IPS-11a (cell line): ENCODE data around the gene GLRX3.

Experiments
- H3K4me3 ChIP-seq: one replicate; pipeline ENCODE4 v1.5.1; 2013; ENCODE audit warnings: low read depth, low read length, control low read depth

The GLRX3 gene

DNA sequence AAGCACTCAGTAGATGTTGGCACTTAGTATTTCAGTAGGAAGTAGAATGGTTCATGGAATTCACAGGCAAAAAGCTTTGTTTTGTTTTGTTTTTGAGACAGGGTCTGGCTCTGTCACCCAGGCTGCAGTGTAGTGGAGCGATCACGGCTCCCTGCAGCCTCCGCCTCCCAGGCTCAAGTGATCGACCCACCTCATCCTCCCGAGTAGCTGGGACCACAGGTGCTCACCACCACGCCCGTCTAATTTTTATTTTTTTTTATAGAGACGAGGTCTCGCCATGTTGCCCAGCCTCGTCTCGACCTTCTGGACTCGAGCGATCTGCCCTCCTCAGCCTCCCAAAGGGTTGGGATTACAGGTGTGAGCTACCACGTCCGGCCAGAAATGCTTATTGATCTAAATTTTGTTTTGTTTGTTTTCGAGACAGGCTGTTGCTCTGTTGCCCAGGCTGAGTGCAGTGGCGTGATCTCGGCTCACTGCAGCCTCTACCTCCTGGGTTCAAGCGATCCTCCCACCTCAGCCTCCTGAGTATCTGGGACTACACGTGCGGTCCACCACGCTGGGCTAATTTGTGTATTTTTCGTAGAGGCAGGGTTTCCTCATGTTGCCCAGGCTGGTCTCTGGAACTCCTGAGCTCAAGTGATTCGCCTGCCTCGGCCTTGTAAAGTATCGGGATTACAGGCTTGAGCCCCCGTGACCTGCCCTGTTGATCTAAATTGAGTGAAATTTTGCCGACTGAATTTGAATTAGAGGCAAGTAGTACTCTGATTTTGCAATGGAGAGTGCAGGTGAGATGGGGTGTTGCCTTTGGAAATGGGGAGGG is 1.7 kb downstream of the GLRX3 start:
- peak overlapping the region; percentile 79 for H3K4me3 ChIP-seq

DNA sequence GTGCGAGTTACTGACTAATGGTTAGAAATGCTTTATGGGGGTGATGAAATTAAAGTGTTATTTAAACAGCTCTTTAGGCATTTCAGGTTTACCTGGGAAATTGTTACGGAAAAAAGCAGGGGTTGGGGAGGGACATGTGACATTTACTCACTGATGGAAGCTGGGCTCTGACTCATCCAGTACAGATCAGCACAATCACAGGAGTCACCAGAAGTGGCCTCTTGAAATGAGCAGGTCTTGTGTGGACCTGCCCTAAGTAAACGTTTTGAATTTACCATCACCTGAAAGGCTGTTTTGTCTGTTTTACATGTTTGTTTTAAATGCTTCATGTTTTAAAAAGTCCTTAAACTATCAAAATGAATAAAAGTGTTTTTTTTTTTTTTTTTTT is 2.3 kb downstream of the GLRX3 start:
- no peak overlapping the region for H3K4me3 ChIP-seq

DNA sequence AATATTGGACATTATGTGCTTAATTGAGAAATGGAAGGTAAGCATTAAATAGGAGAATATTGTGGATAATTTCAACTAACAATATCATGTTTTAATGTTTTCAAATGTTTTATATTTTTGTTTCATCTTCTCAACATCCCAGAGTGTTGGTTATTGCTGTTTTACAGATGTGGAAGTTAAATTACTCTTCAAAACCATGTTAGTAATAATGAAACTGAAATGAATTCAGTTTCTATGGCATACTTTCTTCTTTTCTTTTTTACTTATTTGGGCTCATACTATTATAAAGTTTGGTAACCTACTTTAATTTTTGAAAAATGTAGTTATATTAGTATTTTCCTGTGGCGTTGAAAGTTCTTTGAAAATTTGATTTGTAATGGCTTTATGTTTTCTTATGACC is 4.2 kb downstream of the GLRX3 start:
- H3K4me3 ChIP-seq = no peak overlapping the region

DNA sequence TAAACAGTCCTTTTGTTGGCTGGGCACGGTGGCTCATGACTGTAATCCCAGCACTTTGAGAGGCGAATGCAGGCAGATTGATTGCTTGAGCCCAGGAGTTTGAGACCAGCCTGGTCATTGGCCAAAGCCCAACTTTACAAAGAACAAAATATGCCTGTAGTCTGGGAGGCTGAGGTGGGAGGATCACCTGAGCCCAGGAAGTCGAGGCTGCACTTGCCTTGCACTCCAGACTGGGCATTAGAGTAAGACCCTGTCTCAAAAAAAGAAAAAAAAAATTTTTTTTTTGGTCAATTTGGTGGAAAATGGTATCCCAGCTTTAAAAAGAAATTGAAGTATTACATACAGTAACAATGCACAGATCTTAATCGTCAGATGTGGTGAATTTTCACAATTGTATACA is 4.8 kb downstream of the GLRX3 start:
- H3K4me3 ChIP-seq = no peak overlapping the region

DNA sequence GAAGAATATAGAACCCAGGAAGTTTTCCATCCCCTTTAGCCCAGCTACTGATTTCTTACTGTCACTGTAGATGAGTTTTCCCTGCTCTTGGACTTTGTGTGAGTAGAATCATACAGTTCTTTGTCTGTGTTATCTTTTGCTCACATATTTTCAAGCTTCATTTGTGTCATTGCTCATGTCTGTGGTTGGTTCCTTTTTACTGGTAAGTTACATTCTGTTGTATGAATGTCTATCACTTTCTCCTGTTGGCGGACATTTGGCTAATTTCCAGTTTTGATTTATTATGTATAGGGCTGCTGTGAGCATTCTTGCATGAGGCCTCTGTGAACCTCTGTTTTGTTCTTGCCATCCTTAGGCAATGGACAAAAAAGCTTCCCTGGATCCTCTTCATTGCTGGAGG is 5.3 kb downstream of the GLRX3 start:
- no peak overlapping the region for H3K4me3 ChIP-seq

DNA sequence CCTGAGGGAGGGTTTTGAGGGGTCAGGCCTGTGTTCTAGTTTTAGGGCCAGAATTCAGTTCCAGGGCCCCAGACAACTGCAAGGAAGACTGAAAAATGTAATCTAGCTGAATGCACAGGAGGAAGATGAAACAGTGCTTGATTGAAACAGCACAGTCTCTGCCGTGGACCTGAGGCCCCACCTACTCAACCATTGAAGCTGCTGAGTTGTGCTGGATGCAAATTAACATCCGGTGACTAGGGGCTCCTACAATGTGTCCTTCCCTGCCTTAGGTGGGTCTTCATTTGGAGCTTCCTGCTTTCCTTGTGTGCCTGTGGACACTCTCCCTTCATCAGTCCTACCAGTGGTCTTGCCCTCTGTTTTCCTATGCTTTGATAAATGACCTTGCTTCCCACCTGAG is 5.7 kb downstream of the GLRX3 start:
- no peak overlapping the region for H3K4me3 ChIP-seq

DNA sequence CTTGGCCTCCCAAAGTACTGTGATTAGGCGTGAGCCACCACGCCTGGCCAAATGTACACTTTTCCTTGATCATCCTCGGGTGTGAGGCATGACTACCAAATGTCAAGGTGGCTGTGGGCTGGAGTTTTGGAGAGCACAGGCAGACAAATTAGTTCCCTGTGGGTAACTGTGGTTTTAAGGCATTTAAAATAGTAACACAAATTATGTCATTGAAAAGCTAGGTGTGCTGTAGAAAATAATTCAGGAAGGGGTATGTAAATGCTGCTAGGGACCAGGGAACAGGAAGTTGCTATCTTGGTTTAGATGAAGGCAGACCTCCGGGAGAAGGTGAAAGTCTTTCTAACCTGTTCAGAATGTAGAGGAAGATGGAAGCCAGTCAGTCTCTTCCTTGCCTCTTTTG is 9.9 kb downstream of the GLRX3 start:
- H3K4me3 ChIP-seq = no peak overlapping the region

DNA sequence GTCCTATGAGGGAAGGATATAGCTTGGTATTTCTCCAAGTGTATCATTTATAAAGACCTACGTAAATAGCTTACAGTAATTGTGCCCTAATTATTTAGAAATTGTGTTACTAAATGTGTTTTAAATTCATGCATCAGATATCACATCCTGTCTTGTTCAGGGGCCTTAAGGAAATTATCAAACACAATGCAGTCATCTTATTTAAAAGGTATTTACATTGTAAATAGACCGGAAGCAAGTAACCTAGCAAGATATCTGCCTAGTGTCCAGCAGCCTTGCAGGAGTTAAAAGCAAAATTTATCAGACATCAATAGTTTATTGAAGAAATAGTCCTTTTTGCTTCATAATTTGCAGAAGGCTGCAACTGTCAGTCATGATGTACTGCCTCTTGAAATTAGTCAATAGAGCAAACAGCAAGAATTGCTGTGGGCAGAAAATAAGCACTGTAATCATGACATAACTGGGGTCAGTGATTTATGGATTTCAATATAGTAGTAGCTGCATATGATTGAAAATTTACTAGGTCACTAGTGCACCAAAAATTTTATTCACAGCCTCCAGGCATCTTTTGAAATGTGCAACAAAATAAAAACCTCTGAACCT is 23.1 kb downstream of the GLRX3 start:
- no peak overlapping the region for H3K4me3 ChIP-seq

DNA sequence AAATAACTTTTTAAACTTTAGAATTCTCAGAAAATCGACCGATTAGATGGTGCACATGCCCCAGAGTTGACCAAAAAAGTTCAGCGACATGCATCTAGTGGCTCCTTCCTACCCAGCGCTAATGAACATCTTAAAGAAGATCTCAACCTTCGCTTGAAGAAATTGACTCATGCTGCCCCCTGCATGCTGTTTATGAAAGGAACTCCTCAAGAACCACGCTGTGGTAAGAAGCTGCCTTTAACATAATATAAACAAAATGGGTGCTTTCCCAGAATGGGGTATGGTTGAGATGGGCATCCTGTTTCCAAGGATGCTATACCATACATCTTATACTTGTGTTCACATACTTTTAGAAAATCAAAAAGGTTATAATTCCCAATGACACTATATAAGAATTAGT is 24.6 kb downstream of the GLRX3 start:
- H3K4me3 ChIP-seq = no peak overlapping the region

DNA sequence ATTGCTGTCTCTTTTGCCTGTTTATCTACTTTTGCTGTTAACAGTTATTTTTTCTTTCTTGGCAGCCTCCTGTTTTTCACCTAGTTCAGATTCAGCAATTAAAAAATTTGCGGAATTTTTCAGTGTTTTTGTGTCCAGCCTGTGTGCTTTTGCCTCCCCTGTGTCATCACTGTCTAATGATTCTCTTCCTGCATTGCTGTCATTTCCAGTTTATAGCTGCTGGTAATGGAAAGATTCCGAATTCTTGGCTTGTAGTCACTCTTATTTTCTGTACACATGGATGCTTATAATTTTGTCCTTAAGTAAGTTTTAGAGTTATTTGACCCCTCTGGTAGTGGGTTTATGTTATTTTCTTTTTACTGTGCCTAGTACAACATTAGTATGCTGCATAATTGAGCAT is 25.1 kb downstream of the GLRX3 start:
- H3K4me3 ChIP-seq = no peak overlapping the region

DNA sequence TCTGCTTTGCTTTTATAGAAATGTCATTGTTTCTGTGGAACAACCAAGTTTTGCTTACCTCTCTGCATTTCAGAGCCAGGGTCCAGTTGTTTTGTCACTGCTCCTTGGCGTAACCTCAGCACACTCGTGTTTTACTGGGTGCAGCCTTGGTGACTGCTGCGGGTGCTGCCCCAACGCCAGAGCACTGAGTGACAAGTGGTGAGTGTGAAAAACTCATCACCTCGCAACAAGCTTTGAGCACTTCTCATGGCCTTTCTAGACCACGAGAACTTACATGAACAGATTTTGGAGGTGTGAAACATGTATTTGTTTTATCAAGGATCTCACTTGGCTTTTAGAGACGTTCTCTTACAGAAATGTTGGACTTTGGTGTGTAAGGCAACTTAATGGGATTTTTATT is 31.0 kb downstream of the GLRX3 start:
- no peak overlapping the region for H3K4me3 ChIP-seq

DNA sequence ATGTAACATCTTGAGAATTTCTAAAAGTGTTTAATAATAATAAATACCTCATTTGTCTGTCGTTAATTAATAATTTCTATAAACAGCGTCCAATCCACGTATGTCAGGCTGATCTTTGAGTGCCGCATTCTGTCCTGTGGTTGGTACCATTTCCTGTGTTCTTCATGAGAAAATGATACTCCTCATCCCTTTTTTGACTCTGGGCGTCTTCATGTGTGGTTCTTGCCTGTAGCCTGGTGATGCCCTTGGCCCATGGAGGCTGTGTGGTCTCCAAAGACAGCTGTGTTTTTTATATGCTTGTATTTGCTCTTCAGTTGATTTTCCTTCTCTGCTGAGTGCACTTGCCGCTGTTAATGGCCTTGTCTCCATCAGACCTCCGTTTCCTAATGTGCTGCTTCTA is 31.5 kb downstream of the GLRX3 start:
- H3K4me3 ChIP-seq = no peak overlapping the region

DNA sequence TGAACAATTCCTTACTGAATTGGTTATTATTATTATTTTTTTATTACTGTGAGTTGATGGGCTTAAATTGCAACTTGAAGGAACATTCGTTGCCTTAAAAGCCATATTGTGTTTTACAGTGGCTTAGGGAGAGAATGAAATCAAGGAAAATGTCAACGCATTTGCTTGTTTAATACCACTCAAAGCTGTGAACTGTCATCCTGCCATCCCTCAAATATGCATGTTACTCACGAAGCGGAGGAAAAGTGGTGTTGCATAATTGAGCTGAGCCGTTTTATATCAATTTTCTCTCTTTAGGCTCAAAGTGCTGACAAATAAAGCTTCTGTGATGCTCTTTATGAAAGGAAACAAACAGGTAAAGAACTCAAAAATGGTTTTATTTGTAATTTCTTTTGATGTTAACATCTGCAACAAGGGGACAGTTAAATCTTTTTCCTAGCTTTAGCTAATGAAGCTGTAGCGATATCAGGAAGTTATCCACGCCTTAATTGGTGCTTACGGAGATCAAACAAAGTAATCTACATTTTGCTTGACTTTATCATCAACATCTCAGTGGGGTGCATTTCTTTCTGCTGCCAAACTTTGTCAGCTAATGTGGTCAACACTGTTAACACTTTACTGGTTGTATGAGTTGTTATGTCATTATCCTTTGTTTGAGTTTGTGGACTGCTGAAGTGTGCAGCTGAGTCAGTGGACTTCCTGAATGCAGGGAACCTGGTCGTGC is 33.1 kb downstream of the GLRX3 start:
- no peak overlapping the region for H3K4me3 ChIP-seq

DNA sequence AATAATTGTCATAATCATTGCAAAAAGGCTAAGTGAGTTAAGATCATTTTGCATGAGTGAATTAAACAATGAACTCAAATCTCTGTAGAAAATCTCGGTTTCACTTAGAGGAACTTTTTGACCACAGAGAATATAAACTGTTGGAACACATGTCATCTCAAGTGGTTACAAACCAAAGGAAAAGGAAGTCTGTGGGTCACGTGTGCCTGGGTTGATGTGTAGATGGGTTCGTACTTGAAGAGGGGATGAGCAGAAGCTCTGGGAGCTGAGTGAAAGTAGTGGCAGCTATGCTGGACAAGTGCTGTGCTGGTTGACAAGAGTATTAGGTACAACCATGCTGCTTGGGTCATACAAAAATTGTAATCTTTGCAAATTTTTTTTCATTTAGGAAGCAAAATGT is 35.0 kb downstream of the GLRX3 start:
- no peak overlapping the region for H3K4me3 ChIP-seq

DNA sequence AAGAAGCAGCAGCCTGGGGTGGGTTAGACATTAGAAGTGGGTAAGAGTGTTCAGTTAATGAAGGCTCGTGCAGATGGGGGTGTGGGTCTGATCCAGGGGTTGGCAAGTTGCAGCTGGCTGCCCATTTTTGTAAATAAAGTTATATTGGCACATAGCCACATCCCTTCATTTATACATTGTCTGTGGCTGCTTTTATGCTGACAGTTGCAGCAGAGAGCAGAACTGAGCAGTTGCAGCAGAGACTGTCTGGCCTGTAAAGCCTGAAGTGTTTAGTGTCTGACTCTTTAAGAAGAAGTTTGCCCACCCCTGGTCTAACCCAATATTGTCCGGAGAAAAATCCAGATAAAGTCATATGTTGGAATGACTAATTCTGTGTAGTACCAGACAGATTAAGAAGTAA is 38.1 kb downstream of the GLRX3 start:
- H3K4me3 ChIP-seq = no peak overlapping the region

DNA sequence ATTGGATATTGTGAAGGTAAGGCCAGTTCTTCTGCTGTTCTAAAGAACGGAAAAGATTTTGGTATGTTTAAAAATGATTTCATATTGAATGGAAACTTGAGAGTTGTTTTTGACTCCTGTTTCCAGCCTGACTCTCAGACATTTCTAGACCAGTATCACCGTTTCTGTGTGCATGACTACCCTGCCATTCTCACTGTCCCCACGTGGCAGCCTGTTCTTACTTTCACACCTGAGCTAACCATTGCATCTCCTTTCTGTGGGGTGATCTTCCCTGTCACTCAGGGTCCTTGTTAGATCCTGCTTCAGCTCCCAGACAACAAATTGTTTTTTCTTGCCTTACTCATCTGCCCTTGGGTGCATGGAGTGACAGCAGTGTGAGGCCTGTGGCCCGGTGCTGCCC is 38.9 kb downstream of the GLRX3 start:
- no peak overlapping the region for H3K4me3 ChIP-seq

DNA sequence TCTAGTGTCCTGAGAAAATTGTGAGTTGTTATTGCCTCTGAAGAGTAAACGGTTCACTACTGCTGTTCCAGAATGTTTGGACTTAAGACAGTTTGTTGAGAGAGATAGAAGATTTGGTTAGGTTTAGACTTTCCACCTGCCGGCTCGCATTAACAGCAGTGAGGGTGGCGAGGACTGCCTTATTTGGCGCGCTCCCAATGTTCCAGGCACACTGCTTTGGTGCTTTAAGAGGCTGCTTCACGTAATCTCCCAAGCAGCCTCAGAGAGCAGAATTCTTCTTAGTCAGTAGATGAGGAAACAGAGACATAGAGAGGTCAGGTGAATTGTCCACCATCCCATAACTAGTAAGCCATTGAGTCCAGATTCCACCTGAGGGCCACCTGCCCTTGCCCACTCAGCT is 41.1 kb downstream of the GLRX3 start:
- no peak overlapping the region for H3K4me3 ChIP-seq

DNA sequence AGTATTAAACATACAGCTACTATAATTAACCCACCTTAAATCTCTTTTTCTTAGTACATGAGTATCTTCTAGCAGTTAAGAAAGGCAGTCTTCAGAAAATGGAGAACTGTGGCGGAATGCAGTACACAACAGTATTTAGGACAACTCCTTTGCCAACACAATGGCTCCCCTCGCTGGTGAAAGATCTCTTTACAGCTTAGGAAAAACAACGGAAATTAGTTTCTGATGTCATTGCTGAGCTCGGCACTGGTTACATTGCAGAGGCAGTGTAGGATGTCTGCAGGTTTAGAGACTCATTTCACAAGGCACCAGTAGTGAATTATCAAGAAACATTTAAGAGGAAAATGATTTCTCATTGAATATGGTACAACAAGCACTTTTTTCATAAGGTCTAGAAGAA is 43.4 kb downstream of the GLRX3 start:
- no peak overlapping the region for H3K4me3 ChIP-seq

DNA sequence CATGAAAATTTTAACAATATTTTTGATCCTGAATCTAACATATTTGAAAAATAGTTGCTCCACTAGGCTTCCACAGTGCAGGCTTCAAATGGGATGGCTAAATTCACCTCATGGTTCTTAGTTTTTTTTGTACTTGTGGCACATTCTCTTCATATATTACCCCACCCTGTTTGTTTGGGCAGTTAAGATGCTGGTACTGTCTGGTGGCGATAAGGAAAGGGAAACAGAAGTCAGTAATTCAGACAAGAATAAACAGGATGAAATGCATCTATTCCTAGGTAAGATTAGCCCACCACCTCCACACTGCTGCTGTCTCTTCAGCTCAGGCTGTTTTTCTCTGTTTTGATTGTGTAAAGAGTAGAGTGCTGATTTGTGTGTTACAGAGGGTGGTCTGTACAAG is 44.2 kb downstream of the GLRX3 start:
- H3K4me3 ChIP-seq = no peak overlapping the region

DNA sequence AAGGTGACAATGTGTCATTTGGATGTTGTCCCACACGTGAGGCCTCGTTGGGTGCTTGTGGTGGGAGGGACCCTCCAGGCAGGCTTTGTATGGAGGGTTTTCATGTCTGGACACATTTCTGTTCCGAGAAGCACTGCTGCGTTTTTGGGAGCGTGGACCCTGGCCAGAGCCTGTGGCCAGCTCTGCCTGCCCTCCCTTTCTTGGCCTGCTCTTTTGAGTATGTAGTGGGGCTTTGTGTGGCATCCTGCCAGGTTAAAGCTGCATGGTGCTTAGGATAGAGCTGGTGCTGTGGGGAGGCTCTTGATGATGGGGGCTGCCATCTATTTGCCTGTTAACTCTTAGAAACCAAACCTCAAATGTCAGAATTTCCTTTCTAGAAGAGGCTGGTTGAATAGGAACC is 45.7 kb downstream of the GLRX3 start:
- H3K4me3 ChIP-seq = no peak overlapping the region

DNA sequence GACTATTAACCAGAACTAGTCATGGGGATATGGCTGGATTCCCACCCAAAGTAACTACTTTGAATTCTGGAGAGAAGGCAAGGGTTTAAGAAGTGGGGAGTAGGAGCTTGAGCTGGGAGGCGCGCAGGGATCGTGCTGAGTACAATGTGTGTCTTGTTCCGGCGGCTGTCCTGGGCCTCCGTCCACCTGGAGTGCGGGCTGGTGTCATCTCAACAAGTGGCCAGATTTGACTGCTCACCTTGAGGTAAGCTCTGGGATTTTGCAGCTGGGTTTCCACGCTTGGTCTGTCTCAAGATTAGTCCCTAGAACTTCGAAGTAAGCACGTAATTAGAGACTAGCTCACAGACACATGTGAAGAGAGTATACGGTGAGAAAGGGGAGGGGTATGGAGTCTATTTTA is 49.4 kb downstream of the GLRX3 start:
- no peak overlapping the region for H3K4me3 ChIP-seq
